DLD1 (cell line): ENCODE data around the gene GTSE1.
"Not testable (repeated sequence)": the region's sequence is repeated elsewhere in the genome, so short reads cannot be mapped to it uniquely, and the experiment has no call there.

Experiments
- in situ Hi-C: cut with HindIII; loops from 2 replicates; pipeline ENCODE4 v1.10.0; 2017; ENCODE audit warnings: low sequenced_read_pairs

The GTSE1 gene, protein sequence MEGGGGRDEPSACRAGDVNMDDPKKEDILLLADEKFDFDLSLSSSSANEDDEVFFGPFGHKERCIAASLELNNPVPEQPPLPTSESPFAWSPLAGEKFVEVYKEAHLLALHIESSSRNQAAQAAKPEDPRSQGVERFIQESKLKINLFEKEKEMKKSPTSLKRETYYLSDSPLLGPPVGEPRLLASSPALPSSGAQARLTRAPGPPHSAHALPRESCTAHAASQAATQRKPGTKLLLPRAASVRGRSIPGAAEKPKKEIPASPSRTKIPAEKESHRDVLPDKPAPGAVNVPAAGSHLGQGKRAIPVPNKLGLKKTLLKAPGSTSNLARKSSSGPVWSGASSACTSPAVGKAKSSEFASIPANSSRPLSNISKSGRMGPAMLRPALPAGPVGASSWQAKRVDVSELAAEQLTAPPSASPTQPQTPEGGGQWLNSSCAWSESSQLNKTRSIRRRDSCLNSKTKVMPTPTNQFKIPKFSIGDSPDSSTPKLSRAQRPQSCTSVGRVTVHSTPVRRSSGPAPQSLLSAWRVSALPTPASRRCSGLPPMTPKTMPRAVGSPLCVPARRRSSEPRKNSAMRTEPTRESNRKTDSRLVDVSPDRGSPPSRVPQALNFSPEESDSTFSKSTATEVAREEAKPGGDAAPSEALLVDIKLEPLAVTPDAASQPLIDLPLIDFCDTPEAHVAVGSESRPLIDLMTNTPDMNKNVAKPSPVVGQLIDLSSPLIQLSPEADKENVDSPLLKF

DNA sequence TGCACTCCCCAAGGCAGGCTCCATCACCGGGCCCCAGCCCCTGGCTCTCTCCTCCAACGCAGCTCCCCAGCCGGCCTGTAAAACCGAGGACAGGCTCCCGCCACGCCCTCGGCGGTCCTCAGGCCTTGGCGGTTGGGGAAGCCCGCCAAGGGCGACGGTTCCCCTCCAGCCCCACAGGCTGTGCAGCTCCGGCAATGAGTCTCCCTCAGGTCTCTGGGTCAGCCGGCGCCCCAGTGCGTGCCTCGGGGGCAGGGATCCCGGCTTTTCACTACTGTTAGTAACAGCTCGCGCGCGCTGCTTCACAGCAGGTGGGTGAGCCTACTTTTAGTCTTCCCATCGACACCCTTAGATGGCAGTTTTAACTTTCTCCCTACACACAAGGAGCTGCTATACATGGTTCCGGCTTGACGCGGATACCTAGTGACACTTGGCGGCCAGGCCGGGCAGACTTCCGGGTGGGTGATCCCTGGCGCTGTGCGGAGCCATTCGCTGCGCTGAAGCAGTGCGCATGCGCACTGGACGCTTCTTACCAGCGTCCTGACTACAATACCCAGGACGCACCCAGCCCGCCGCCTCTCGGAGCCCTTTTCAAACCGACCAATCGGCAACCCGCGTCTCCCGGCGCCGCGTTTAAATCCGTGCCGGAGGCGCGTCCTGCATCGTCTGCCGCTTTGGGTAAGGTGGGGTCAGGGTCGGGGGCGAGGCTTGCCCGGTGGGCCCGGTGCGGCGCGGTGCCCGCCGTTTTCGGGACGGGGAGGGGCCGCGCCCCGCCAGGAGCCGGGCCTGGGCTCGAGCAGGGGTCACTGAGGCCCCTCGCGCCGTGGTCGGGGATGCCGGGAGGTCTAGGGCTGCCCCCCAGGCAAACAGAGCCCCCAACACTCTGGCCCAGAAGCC lies at the start of gene GTSE1:
Gene GTSE1 (plus strand): TSS at position 614 of the 894 bp plus-strand sequence. CDS start 531 bp downstream, outside the sequence.
- in situ Hi-C loops = no loop called here

DNA sequence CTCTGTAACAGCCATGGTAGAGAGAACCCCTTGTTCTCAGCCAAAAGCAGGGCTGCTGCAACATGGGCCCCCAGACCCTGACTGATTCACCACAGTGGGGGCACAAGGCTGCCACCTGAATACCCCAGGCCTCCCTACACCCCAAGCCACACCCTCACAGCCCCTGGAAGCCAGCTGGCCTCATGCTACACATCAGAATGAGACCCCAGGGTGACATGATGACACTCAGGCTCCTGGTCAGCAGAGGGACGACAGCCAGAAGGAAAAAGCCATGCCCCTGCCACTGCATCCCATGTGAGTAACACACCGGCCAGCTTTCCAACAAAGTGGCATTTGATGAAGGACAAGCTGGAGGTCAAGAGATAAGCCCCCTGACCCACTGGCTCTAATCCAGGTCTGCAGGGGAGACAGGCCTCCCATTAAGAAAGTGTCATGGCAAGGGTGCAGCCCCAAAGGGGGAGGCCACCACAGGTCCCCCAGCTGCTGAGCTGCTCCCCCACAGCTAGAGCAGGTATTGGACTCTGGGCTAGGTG lies 49.2 kb upstream of the GTSE1 start:
- in situ Hi-C loops = loop anchor here (10.0 kb wide), 1 partner anchor 103 kb away; no protein-coding TSS in a partner anchor

DNA sequence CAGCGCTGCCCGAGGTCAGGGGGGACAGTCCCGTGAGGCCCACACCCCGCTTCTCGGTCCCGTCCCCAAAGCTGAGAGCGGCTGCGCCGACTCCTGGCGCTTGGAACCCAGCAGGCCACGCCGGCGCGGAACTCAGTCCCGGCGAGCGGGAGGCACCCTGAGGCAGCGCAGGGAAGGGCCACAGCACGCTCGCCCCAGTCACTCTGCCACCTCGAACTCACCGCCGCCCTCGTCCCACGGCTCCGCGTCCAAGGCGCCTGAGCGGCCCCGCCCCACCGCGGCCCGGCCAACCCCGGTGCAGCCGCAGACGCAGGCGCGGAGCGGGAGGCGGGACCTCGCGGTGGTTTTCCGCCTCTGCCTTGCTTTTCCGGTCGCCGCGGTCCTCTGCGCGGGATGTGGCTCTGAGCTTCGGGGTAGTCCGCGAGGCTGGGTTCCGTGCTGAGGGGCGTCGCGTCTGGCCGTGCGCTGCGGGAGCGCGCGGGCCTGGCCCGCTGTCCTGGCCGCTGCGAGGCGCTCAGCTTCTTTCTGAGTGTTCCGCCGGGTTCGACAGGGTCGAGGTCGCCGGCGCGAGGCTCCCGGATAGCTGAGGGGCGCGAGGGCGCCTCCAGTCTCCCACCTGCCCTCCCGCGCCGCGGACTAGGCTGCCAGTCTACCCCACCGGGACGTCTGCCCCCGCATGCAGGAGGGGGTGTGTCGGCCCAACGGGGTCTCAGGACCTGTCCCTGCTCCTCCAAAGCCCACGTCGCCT lies 46.5 kb upstream of the GTSE1 start, which contains the start of gene CDPF1:
Gene CDPF1 (minus strand): TSS at position 259 of the 748 bp plus-strand sequence. CDS start 2,009 bp downstream, outside the sequence.
- in situ Hi-C loops = no loop called here

DNA sequence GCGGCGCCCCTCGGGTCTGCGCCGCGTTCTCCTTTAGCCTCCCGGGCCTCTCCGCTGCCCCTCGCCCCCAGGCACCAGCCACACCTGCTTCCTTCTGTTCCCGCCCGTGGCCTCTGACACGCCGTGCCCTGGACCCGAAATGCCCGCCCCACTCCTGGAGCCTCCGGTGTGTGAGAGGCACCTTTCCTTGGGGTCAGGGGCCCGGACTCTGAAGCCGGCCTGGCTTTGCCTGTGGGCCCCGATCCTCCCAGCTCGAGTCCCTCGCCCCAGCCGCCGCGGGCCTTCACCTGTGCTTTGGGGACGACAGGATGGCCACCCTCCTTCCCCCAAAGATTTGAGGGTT lies 45.9 kb upstream of the GTSE1 start:
- in situ Hi-C loops = no loop called here

DNA sequence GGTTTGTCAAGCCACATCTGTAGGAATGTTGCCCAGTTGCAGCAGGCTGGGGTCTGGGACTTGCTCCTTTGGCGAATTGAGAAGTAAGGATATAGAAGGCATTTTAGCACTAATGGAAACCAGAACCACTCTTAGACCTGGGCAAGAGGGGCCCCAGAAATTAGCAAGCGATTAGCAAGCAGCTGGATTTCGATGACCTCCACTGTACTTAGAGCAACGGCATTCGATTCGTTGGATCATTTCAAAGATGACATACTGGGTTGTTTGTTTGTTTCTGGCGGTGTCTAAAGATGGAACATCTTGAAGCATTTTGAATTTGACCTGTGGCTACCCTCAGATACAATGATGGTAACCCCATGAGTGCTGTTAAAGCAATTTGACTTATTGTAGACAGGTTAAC lies 45.4 kb upstream of the GTSE1 start:
- in situ Hi-C loops = no loop called here

DNA sequence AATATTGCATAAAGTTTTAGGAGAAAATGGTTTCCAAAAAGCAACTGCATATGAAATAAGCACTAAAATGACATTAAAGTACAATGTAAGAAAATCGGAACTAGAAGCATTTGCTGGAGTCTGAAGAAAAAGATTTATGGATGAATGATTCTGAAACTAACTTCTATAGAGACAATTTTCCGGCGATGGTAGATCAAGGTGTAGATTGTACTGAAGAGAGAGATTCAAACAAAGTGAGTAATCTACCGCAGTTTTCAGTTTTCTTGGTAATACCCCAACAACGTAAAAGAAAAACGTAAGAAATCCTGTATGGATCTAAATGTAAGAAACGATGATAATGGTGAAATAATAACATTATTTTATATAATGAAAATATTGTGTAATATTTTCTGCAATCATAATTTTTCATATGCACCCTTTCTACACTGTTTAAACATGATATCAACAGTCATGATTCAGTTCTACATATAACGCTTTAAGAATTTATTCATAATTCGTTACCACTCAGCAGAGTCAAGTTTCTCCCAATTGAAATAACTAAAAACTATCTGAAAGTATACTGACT lies 44.8 kb upstream of the GTSE1 start:
- in situ Hi-C loops = no loop called here

DNA sequence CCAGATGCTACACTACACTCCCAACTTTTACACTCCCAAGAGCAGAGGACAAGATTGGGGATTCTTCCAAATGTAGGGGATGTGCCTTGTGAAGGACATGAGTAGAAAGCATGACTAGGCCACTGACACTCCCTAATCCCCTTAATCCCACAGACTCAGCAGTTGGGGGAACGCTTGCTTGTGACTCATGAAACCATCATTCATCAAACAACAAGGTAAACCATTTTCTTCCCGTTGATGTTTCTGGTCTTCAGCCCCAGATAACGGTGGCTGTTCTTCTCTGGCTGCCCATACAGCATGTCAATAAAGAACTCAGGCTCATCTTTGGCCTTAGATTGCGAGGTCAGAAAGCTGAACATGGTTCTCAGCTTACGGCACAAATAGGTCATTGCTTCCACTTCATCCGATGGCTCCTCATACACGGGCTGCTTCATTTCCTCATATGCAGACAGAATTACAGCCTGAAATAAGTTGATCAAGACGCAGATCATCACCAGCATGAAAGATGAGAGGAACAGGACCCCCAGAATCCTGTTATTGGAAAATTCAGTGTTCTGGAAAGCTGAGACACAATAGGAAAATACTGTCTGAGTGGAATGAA lies 40.2 kb upstream of the GTSE1 start:
- in situ Hi-C loops = no loop called here

DNA sequence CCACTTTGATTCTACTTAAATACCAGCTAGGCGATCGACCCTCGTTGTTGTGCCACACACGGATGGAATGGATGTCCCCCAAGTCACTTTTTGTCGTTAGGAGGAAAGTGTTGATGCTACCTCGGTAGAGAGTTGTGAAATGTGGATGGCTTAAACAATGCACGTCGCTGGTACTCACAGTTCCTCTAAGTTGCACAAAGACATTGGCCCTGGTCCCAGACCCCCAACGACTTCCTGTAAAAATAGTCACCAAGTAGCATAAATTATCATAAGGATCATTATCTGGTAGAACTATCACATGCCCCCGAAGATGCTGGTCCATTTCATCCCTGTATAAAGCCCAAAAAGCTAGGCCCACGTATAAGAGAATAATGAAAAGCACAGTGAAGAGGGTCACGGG lies 37.3 kb upstream of the GTSE1 start:
- in situ Hi-C loops = no loop called here

DNA sequence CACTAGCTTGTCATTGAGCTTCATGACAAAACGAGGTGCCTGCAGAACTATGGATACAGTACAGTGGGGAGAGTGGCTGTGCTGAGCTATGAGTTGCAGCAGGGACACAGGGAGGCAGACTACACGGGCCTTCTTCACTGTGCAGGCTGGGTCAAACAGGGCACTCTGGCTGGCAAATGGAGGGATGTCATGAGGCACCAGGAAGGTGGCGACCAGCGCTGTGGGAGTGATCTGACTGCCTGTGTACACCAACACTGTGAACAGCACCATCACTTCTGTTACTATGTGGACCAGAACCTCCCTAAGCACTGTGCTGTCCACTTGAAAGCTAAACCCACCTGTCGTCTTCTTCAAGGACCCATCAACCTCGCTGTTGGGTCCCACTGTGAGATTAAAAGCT lies 36.6 kb upstream of the GTSE1 start:
- in situ Hi-C loops = no loop called here

DNA sequence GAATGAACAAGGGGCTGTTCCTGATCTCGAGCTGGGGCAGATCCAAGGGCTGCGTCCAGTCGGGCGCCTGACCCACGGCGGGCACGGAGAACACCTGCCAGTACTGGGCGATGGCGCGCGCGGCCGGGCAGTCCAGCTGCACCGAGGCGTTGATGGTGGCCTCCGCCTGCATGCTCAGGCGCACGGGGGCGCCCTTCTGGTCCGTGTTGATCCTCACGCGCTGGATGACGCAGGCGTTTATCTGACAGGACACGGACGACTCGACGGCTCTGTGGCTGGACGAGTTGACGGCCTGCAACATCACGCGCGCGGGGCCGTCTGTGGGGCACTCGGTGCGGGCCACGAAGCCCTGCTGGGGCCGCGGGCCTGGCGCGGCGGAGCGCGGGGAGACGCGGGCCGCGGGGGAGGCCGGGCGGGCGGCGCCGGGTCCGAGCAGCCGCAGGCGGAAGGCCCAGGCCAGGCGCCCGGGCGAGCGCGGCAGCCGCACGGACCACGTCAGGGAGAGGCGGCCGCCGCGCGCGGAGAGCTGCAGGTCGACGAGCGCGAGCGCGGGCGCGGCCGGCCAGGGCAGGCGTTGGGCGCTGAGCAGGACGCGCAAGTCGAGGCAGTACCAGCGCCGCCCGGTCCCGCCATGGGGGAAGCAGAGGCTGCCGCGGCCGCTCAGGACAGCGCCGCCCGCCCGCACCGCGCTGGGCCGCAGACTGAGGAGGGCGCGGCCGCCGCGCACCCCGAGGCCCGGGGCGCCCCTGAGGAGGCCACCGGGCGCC lies 34.0 kb upstream of the GTSE1 start:
- in situ Hi-C loops = no loop called here

DNA sequence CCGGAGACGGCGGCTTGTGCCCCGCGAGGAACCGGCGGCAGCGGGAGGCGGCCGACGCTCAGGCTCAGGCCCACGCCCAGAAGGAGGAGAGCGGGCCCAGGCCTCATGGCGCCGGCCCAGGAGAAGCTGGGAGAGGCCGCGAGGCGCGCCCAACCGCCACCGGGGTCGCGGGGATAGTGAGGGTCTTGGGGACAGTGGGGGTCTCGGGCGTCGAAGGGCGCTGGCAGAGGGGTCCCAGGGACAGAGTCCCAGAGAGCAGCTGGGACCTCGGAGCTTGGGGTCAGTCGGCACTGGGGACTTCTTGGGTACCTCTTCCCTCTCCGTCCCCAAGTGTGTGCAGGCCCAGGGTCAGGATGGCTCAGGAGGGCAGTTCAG lies 33.5 kb upstream of the GTSE1 start, which contains the start of gene PKDREJ:
Gene PKDREJ (minus strand): TSS at position 128 of the 375 bp plus-strand sequence. CDS start 21 bp downstream, at position 107.
- in situ Hi-C loops = no loop called here

DNA sequence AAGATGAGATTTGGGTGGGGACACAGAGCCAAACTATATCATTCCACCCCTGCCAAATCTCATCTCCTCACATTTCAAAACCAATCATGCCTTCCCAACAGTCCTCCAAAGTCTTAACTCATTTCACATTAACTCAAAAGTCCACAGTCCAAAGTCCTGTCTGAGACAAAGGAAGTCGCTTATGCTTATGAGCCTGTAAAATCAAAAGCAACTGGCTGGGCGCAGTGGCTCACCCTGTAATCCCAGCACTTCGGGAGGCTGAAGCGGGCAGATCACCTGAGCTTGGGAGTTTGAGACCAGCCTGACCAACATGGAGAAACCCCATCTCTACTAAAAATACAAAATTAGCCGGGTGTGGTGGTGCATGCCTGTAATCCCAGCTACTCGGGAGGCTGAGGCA lies 32.1 kb upstream of the GTSE1 start:
- in situ Hi-C loops = not testable (repeated sequence)

DNA sequence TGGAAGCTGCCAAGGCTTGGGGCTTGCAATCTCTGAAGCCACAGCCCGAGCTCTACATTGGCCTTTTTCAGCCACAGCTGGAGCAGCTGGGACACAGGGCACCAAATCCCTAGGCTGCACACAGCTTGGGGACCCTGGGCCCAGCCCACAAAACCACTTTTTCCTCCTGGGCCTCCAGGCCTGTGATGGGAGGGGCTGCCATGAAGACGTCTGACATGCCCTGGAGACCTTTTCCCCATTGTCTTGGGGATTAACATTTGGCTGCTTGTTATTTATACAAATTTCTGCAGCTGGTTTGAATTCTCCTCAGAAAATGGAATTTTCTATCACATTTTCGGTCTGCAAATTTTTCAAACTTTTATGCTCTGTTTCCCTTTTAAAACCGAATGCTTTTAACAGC lies 31.0 kb upstream of the GTSE1 start:
- in situ Hi-C loops = not testable (repeated sequence)

DNA sequence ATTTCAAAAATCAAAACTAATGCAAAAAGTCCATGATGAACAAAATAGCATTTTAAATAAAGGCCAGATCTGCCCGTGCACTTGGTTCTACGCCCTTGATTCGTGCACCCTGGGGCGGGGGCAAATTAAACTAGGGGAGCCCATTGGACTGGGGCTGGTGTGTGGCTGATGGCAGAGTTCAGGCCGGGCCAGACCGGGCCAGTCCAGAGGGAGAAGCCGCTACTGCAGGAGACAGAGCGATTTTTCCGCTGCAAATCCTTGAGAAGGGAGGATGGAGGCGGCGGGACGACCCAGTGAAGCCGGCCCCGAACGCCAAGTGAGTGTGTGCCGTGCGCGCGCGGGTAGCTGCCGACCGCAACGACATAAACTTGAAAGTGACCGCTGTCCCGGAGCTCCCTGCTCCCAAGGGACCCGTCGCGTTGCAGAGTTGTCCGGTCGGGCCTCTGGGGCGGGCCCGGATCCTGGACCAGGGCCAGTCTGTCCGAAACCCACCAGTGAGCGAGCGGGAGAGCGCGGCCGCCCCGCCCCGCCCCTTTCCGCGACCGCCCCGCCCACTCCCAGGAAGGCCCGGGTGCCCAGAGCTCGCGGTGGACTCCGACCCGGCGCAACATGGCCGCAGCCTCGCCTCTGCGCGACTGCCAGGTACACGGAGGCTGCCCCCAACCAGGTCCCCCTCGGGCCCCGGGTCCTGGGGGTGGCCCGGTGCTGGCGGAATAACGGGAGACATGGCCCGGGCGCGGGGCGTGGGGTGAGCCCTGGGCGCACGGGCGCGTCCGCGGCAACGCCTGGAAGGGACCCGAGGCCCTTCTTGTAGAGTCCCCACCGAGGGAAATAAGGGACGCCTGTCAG lies 29.0 kb upstream of the GTSE1 start, which contains the start of gene TTC38:
Gene TTC38 (plus strand): TSS at position 578 of the 849 bp plus-strand sequence. CDS start 32 bp downstream, at position 610.
- in situ Hi-C loops = no loop called here

DNA sequence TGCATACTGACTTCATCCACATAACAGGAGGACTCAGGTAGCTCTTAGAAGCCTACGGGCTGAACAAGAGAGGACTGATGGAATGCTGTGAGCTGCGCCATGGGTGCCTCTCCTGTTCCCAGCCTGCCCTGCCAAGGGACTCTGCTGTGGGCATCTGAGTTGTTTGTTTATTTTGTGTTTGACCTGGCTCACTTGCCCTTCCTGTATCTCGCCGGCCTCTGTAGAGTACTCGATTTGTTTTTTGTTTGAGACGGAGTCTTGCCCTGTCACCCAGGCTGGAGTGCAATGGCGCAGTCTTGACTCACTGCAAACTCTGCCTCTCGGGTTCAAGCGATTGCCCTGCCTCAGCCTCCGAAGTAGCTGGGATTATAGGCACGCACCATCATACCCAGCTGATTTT lies 27.1 kb upstream of the GTSE1 start:
- in situ Hi-C loops = no loop called here

DNA sequence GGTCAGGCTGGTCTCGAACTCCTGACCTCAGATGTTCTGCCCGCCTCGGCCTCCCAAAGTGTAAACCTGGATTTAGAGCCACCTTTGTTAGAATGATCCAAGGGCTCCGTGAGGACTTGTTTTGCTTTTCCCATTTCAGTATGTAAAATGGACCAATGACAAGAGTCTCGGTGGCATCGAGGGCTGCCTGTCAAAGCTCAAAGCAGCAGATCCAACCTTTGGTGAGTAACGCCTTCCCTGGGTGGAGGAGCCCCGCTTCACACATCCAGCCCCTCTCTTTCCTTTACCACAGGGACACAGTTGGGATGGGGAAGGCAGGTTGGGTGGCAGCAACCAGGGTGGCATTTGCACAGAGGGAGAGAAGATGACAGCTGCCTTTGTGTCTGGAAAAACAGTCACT lies 24.5 kb upstream of the GTSE1 start:
- in situ Hi-C loops = loop anchor here (5.0 kb wide), 1 partner anchor 125 kb away; no protein-coding TSS in a partner anchor

DNA sequence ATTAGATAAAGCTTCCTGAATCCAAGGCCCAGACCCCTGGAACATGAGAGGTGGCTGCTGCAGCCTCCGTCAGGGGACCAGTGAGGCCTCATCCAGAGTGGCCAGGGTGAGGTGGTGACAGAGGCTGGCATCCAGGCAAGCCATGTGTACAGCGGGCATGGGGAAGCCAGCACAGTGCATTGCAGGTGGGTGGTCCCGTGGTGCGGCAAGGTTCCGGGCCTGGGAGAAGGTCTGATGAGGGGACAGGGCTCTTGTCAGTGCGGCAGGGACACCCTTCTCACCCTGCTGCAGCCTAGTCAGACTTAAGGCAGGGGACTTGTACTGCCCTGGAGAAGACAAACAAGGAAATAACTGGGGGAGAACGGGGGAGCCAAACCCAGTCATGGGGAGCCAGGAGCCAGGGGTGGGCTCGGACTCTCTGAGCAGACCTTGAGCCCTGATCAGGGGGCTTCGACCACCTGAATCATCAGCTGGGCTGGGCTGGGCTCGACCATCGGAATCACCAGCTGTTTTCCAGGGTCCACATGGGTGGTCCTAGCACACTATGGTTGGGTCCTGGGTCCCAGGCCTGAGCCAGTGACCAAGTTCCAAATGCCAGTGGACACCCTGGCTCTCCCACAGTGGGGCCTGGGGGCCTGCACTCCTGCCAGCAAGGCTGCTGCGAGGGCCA lies 23.8 kb upstream of the GTSE1 start:
- in situ Hi-C loops = loop anchor here (5.0 kb wide), 1 partner anchor 126 kb away; no protein-coding TSS in a partner anchor
